DOHH2 (cell line): ENCODE results near the gene HSD17B3.
"Not testable (repeated sequence)": the region's sequence is repeated elsewhere in the genome, so short reads cannot be mapped to it uniquely, and the experiment has no call there.

Source experiments
- H3F3A ChIP-seq: fragments of 200-600 bp; sonication (generic), shearing (Covaris generic); 2 replicates; pipeline ENCODE4 v1.6.0; 2016; ENCODE audit warnings: antibody characterized with exemption, mild to moderate bottlenecking; ENCODE audit not compliant: control insufficient read depth, insufficient read depth
- H3K27ac ChIP-seq: fragments of 200-600 bp; sonication (generic); 2 replicates; pipeline ENCODE4 v1.5.1; 2014; ENCODE audit warnings: low read depth, mild to moderate bottlenecking, low read length, moderate library complexity
- H3K27me3 ChIP-seq: fragments of 200-600 bp; sonication (generic); 2 replicates; pipeline ENCODE4 v1.6.1; 2014; ENCODE audit warnings: mild to moderate bottlenecking, low read length, mixed read lengths; ENCODE audit not compliant: control insufficient read depth
- H3K36me3 ChIP-seq: fragments of 200-600 bp; sonication (generic); 2 replicates; pipeline ENCODE4 v1.6.1; 2014; ENCODE audit warnings: mild to moderate bottlenecking, low read length, moderate library complexity, mixed read lengths; ENCODE audit not compliant: control insufficient read depth
- H3K4me1 ChIP-seq: fragments of 200-600 bp; sonication (generic); 2 replicates; pipeline ENCODE4 v1.6.1; 2014; ENCODE audit warnings: mild to moderate bottlenecking, low read length, mixed read lengths; ENCODE audit not compliant: control insufficient read depth
- H3K4me2 ChIP-seq: fragments of 200-600 bp; sonication (generic); 2 replicates; pipeline ENCODE4 v1.6.0; 2014; ENCODE audit warnings: mild to moderate bottlenecking, low read length, moderate library complexity
- H3K4me3 ChIP-seq: fragments of 200-600 bp; sonication (generic); 2 replicates; pipeline ENCODE4 v1.5.1; 2014; ENCODE audit warnings: mild to moderate bottlenecking, low read length, mixed read lengths
- H3K79me2 ChIP-seq: fragments of 200-600 bp; sonication (generic); 2 replicates; pipeline ENCODE4 v1.6.1; 2014; ENCODE audit warnings: mild to moderate bottlenecking, low read length, mixed read lengths; ENCODE audit not compliant: control insufficient read depth
- H3K9me2 ChIP-seq: fragments of 200-600 bp; sonication (generic); replicated peaks from 2 replicates; pipeline ENCODE4 v1.6.1; 2014; ENCODE audit warnings: mild to moderate bottlenecking, low read length, mixed read lengths; ENCODE audit not compliant: control insufficient read depth
- H3K9me3 ChIP-seq: fragments of 200-600 bp; sonication (generic); 2 replicates; pipeline ENCODE4 v1.6.1; 2014; ENCODE audit warnings: antibody characterized with exemption, low read length, mixed read lengths; ENCODE audit not compliant: control insufficient read depth, insufficient read depth
- H4K20me1 ChIP-seq: fragments of 200-600 bp; sonication (generic); 2 replicates; pipeline ENCODE4 v1.6.0; 2014; ENCODE audit warnings: low read depth, mild to moderate bottlenecking, antibody characterized with exemption, low read length, moderate library complexity; ENCODE audit not compliant: control insufficient read depth, insufficient read depth
- CTCF ChIP-seq: fragments of 200-600 bp; sonication (generic); IDR thresholded peaks from one replicate; pipeline ENCODE4 v1.5.1; 2014; ENCODE audit warnings: antibody characterized with exemption, mild to moderate bottlenecking, low read depth, low read length; ENCODE audit not compliant: poor library complexity, severe bottlenecking
- EZH2phosphoT487 ChIP-seq: fragments of 200-600 bp; sonication (generic); IDR thresholded peaks from 2 replicates; pipeline ENCODE4 v1.6.1; 2017; ENCODE audit warnings: borderline replicate concordance, mild to moderate bottlenecking, antibody characterized with exemption, low read length, moderate library complexity, mixed read lengths

The HSD17B3 gene

GRCh38 chr9:96189995-96190394 is 112.0 kb downstream of the HSD17B3 start:
- no peaks in the 10 kb centered on the region for H3K9me3 ChIP-seq
- TF ChIP-seq CTCF: no peak
- TF ChIP-seq EZH2phosphoT487: no peak
- H3K36me3 ChIP-seq: no peaks in the 10 kb centered on the region
- H3K4me2 ChIP-seq: no peak overlapping the region
- no peak overlapping the region for H3K27ac ChIP-seq
- no peaks in the 10 kb centered on the region for H3K4me1 ChIP-seq
- H3K79me2 ChIP-seq: no peaks in the 10 kb centered on the region
- H4K20me1 ChIP-seq: no peaks in the 10 kb centered on the region
- no peak overlapping the region for H3K4me3 ChIP-seq
- H3F3A ChIP-seq: no peaks in the 10 kb centered on the region
- H3K9me2 ChIP-seq: no peaks in the 10 kb centered on the region
- no peaks in the 10 kb centered on the region for H3K27me3 ChIP-seq

GRCh38 chr9:96189581-96189980 is 112.4 kb downstream of the HSD17B3 start:
- not testable (repeated sequence) for H3K4me2 ChIP-seq, H3K4me3 ChIP-seq, H4K20me1 ChIP-seq, H3K36me3 ChIP-seq, H3K9me2 ChIP-seq, H3K79me2 ChIP-seq, H3K27ac ChIP-seq, H3K4me1 ChIP-seq, H3F3A ChIP-seq, H3K27me3 ChIP-seq, H3K9me3 ChIP-seq

- H3K27me3 ChIP-seq: no peaks in the 10 kb centered on the region
- no peaks in the 10 kb centered on the region for H3K79me2 ChIP-seq
- H3K9me2 ChIP-seq: no peaks in the 10 kb centered on the region
- H3K9me3 ChIP-seq: no peaks in the 10 kb centered on the region
- H3K36me3 ChIP-seq: no peaks in the 10 kb centered on the region
- H3K4me1 ChIP-seq: no peaks in the 10 kb centered on the region
- no peak for TF ChIP-seq EZH2phosphoT487
- no peak for TF ChIP-seq CTCF
- no peaks in the 10 kb centered on the region for H3F3A ChIP-seq
- H4K20me1 ChIP-seq: no peaks in the 10 kb centered on the region
- H3K4me2 ChIP-seq: no peak overlapping the region
- no peak overlapping the region for H3K27ac ChIP-seq
- no peak overlapping the region for H3K4me3 ChIP-seq
These were observed 113.4 kb downstream of the HSD17B3 start for GRCh38 chr9:96188571-96188970.

- Histone ChIP-seq H3K9me3 (no peaks in the 10 kb centered on the region), H3K4me2 (no peak overlapping the region), H3K4me3 (no peak overlapping the region), H3K27ac (no peak overlapping the region), H3F3A (no peaks in the 10 kb centered on the region), H3K36me3 (no peaks in the 10 kb centered on the region), H3K4me1 (no peaks in the 10 kb centered on the region), H3K27me3 (no peaks in the 10 kb centered on the region), H3K79me2 (no peaks in the 10 kb centered on the region), H4K20me1 (no peaks in the 10 kb centered on the region), H3K9me2 (no peaks in the 10 kb centered on the region)
- TF ChIP-seq EZH2phosphoT487: no peak
- no peak for TF ChIP-seq CTCF
These were observed 114.8 kb downstream of the HSD17B3 start for GRCh38 chr9:96187151-96187555.
